ENCODE data around the gene TFPT. TPM values are rescaled to one million over a fixed set of nuclear protein-coding genes. Genes with fewer than 3 reads are reported as not detected.

TFPT gene
- total and polyA plus RNA-seq, 10 of the 15 experiments (the other 5 are each of a cell fraction or from before 2014, with no cell fraction given): 1.7 to 40.2 (median 25.6) TPM

- in situ Hi-C loops (cut with MboI): no loop called here
- ChIA-PET RAD21 (ENCODE audit: unreplicated experiment) (no interaction called here), SMC1A (ENCODE audit: uncharacterized antibody, unreplicated experiment) (no interaction called here), POLR2A (no interaction called here), CTCF (interaction anchor here (1.1 kb wide), 1 partner anchor 31 kb away, joined by 3 read pairs; no protein-coding TSS in a partner anchor)
- DNase-seq (ENCODE audit: low read depth, low spot score) (no peak), ATAC-seq (no peak), FAIRE-seq (no peak)
- no peak overlapping the region for H3K9ac ChIP-seq (ENCODE audit: control insufficient read depth, insufficient read depth, low read length)
- H3K4me3 ChIP-seq: no peak overlapping the region
- H3K9me3 ChIP-seq (replicated peaks; ENCODE audit: control insufficient read depth, insufficient read depth, low read length): no peaks in the 10 kb centered on the region
- no peaks in the 10 kb centered on the region; the same call in 1 of the 2 replicates for H4K20me1 ChIP-seq (ENCODE audit: control insufficient read depth, insufficient read depth)
- no TSS peak for BruUV-seq (replicated peaks)
- no peak overlapping the region for H3K27ac ChIP-seq (ENCODE audit: control insufficient read depth, insufficient read depth)
- intact Hi-C loops (cut with micrococcal nuclease; ENCODE audit: unreplicated experiment): loop anchor here (10.0 kb wide), 2 partner anchors 580 to 1000 kb away; partner anchors contain the start of gene ZNF160
- no peaks in the 10 kb centered on the region for H3K27me3 ChIP-seq (replicated peaks in 1 of 2; ENCODE audit: control insufficient read depth in 2 of 2, insufficient read depth in 2 of 2, low read length in 1 of 2)
- no peak overlapping the region for H3K4me2 ChIP-seq (ENCODE audit: control insufficient read depth, insufficient read depth)
- no peak overlapping the region for H2AFZ ChIP-seq (ENCODE audit: control insufficient read depth, low read depth, low read length)
- 89% methylated on average over 11 of the region's 11 CpGs for WGBS (ENCODE audit: insufficient coverage, insufficient replicate concordance, low lambda C conversion rate, missing lambda C conversion rate)
- H3K4me1 ChIP-seq (ENCODE audit: control insufficient read depth, insufficient read depth, low read length): no peaks in the 10 kb centered on the region
- peaks cover 9% of the 10 kb centered on the region for H3K79me2 ChIP-seq (ENCODE audit: control insufficient read depth, insufficient read depth, low read length)
- peaks cover 9 to 15% of the 10 kb centered on the region in 2 experiments; a peak in 3 of 4 replicates for H3K36me3 ChIP-seq (ENCODE audit: control insufficient read depth in 2 of 2, insufficient read depth in 2 of 2, low read length in 1 of 2)
- TF ChIP-seq, protein P1, sequence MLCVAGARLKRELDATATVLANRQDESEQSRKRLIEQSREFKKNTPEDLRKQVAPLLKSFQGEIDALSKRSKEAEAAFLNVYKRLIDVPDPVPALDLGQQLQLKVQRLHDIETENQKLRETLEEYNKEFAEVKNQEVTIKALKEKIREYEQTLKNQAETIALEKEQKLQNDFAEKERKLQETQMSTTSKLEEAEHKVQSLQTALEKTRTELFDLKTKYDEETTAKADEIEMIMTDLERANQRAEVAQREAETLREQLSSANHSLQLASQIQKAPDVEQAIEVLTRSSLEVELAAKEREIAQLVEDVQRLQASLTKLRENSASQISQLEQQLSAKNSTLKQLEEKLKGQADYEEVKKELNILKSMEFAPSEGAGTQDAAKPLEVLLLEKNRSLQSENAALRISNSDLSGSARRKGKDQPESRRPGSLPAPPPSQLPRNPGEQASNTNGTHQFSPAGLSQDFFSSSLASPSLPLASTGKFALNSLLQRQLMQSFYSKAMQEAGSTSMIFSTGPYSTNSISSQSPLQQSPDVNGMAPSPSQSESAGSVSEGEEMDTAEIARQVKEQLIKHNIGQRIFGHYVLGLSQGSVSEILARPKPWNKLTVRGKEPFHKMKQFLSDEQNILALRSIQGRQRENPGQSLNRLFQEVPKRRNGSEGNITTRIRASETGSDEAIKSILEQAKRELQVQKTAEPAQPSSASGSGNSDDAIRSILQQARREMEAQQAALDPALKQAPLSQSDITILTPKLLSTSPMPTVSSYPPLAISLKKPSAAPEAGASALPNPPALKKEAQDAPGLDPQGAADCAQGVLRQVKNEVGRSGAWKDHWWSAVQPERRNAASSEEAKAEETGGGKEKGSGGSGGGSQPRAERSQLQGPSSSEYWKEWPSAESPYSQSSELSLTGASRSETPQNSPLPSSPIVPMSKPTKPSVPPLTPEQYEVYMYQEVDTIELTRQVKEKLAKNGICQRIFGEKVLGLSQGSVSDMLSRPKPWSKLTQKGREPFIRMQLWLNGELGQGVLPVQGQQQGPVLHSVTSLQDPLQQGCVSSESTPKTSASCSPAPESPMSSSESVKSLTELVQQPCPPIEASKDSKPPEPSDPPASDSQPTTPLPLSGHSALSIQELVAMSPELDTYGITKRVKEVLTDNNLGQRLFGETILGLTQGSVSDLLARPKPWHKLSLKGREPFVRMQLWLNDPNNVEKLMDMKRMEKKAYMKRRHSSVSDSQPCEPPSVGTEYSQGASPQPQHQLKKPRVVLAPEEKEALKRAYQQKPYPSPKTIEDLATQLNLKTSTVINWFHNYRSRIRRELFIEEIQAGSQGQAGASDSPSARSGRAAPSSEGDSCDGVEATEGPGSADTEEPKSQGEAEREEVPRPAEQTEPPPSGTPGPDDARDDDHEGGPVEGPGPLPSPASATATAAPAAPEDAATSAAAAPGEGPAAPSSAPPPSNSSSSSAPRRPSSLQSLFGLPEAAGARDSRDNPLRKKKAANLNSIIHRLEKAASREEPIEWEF (IDR thresholded peaks at IDR 0.05; ENCODE audit: insufficient replicate concordance, low read depth, low read length): no peak
- TF ChIP-seq ZZZ3 (IDR thresholded peaks at IDR 0.05; ENCODE audit: control insufficient read depth, insufficient read length, low read depth) (no peak), SPI1 (IDR thresholded peaks at IDR 0.05; ENCODE audit: borderline replicate concordance, insufficient read depth, low read depth, low read length) (no peak), NR2C1 (IDR thresholded peaks at IDR 0.05) (no peak), TAF1 (IDR thresholded peaks at IDR 0.05; ENCODE audit: borderline replicate concordance, low read depth, low read length) (no peak), CREM (IDR thresholded peaks at IDR 0.05; ENCODE audit: low read depth) (no peak), CHD4 (IDR thresholded peaks at IDR 0.05) (no peak), HCFC1 (IDR thresholded peaks at IDR 0.05; ENCODE audit: low read length) (no peak), TCF3 (IDR thresholded peaks at IDR 0.05; ENCODE audit: borderline replicate concordance, insufficient read depth, low read depth, low read length) (no peak), RAD21 (IDR thresholded peaks at IDR 0.05; ENCODE audit: insufficient read depth, low read depth, low read length) (no peak), ZBTB33 (IDR thresholded peaks at IDR 0.05) (no peak), ESRRA (IDR thresholded peaks at IDR 0.05; ENCODE audit: low read length) (no peak)
- TF ChIP-seq, protein P2, sequence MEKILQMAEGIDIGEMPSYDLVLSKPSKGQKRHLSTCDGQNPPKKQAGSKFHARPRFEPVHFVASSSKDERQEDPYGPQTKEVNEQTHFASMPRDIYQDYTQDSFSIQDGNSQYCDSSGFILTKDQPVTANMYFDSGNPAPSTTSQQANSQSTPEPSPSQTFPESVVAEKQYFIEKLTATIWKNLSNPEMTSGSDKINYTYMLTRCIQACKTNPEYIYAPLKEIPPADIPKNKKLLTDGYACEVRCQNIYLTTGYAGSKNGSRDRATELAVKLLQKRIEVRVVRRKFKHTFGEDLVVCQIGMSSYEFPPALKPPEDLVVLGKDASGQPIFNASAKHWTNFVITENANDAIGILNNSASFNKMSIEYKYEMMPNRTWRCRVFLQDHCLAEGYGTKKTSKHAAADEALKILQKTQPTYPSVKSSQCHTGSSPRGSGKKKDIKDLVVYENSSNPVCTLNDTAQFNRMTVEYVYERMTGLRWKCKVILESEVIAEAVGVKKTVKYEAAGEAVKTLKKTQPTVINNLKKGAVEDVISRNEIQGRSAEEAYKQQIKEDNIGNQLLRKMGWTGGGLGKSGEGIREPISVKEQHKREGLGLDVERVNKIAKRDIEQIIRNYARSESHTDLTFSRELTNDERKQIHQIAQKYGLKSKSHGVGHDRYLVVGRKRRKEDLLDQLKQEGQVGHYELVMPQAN (conservative IDR thresholded peaks at IDR 0.05): no peak
These were observed 10.3 kb downstream of the TFPT start for GRCh38 chr19:54104998-54105715.

Measured in GM12878 (cell line).